Stimulated activated CD4-positive, alpha-beta T cell treated with anti-CD3 and anti-CD28 coated beads, Interleukin-2, amount 100 ng/mL, for 4 hours (primary cell): ENCODE results near the gene PNPLA7.
"Not testable (repeated sequence)": the region's sequence is repeated elsewhere in the genome, so short reads cannot be mapped to it uniquely, and the experiment has no call there.

ENCODE experiments used
- DNase-seq: peaks from one replicate; pipeline ENCODE4 v3.0.0-alpha.2; 2020; ENCODE audit warnings: low read depth

Gene PNPLA7

GRCh38 chr9:137513801-137514570 is 36.2 kb downstream of the PNPLA7 start:
- not testable (repeated sequence) for DNase-seq

GRCh38 chr9:137513136-137513535 is 37.1 kb downstream of the PNPLA7 start:
- DNase-seq = not testable (repeated sequence)

- DNase-seq = no peak
Measured at GRCh38 chr9:137511758-137512463, 38.3 kb downstream of the PNPLA7 start.

- not testable (repeated sequence) for DNase-seq
Measured at GRCh38 chr9:137511126-137511525, 39.1 kb downstream of the PNPLA7 start.

GRCh38 chr9:137509198-137509597 is 41.0 kb downstream of the PNPLA7 start:
- DNase-seq = no peak

- no peak for DNase-seq
Measured at GRCh38 chr9:137506702-137507171, 43.5 kb downstream of the PNPLA7 start.

- DNase-seq = no peak
Measured at GRCh38 chr9:137506274-137506673, 43.9 kb downstream of the PNPLA7 start.

GRCh38 chr9:137505421-137506140 is 44.6 kb downstream of the PNPLA7 start:
- DNase-seq = no peak

GRCh38 chr9:137504432-137504777 is 45.8 kb downstream of the PNPLA7 start:
- no peak for DNase-seq

- no peak for DNase-seq
Measured at GRCh38 chr9:137502008-137502911, 47.9 kb downstream of the PNPLA7 start.

GRCh38 chr9:137501457-137501856 is 48.7 kb downstream of the PNPLA7 start:
- DNase-seq = no peak

- DNase-seq = no peak
Measured at GRCh38 chr9:137500666-137501397, 49.4 kb downstream of the PNPLA7 start.

- no peak for DNase-seq
Measured at GRCh38 chr9:137499858-137500661, 50.1 kb downstream of the PNPLA7 start.

- no peak for DNase-seq
Measured at GRCh38 chr9:137499416-137499815, 50.8 kb downstream of the PNPLA7 start.

- no peak for DNase-seq
Measured at GRCh38 chr9:137498720-137499150, 51.5 kb downstream of the PNPLA7 start.

- DNase-seq = no peak
Measured at GRCh38 chr9:137497921-137498719, 52.1 kb downstream of the PNPLA7 start.

GRCh38 chr9:137496601-137497375 is 53.4 kb downstream of the PNPLA7 start:
- no peak for DNase-seq

- no peak for DNase-seq
Measured at GRCh38 chr9:137494550-137495351, 55.5 kb downstream of the PNPLA7 start.
